ENCODE results near the gene CC2D1A.

Gene CC2D1A

GRCh38 chr19:13938301-13939064 lies 32.5 kb downstream of the CC2D1A start, which contains the start of gene PODNL1:
Gene PODNL1 (minus strand): TSS chr19:13938417. CDS start chr19:13938181, 236 bp downstream.
- no peak for DNase-seq

GRCh38 chr19:13942023-13942684 lies 36.2 kb downstream of the CC2D1A start:
- no peak for DNase-seq

GRCh38 chr19:13946414-13946813 lies 40.4 kb downstream of the CC2D1A start:
- no peak for DNase-seq

- no peak for DNase-seq
Measured at GRCh38 chr19:13951043-13951442, 45.0 kb downstream of the CC2D1A start.

GRCh38 chr19:13951799-13952153 lies 45.8 kb downstream of the CC2D1A start:
- no peak for DNase-seq

GRCh38 chr19:13952154-13952930 lies 46.3 kb downstream of the CC2D1A start, which contains the start of gene DCAF15:
Gene DCAF15 (plus strand): TSS chr19:13952509. CDS start chr19:13952513, 4 bp downstream.
- DNase-seq: peak; percentile 100

- peak; percentile 28 for DNase-seq
Measured at GRCh38 chr19:13952931-13953531, 47.0 kb downstream of the CC2D1A start.

GRCh38 chr19:13954185-13954584 lies 48.2 kb downstream of the CC2D1A start:
- no peak for DNase-seq

- no peak for DNase-seq
Measured at GRCh38 chr19:13955662-13956364, 49.8 kb downstream of the CC2D1A start.

- no peak for DNase-seq
Measured at GRCh38 chr19:13956365-13956744, 50.4 kb downstream of the CC2D1A start.

GRCh38 chr19:13957051-13957450 lies 51.0 kb downstream of the CC2D1A start:
- no peak for DNase-seq

GRCh38 chr19:13958043-13958442 lies 52.0 kb downstream of the CC2D1A start:
- no peak for DNase-seq

- no peak for DNase-seq
Measured at GRCh38 chr19:13959141-13959961, 53.4 kb downstream of the CC2D1A start.

GRCh38 chr19:13959962-13960862 lies 54.2 kb downstream of the CC2D1A start:
- DNase-seq: no peak

- no peak for DNase-seq
Measured at GRCh38 chr19:13960863-13961784, 55.1 kb downstream of the CC2D1A start.

GRCh38 chr19:13961826-13962698 lies 56.1 kb downstream of the CC2D1A start:
- DNase-seq: no peak

- no peak for DNase-seq
Measured at GRCh38 chr19:13962699-13963602, 57.0 kb downstream of the CC2D1A start.

All from suppressor macrophage treated with lipopolysaccharide for 4 hours (primary cell).